BJ (cell line): ENCODE data around the gene AOC3. TPM values are rescaled to one million over a fixed set of nuclear protein-coding genes. Genes with fewer than 3 reads are reported as not detected.
"Not testable (repeated sequence)": the region's sequence is repeated elsewhere in the genome, so short reads cannot be mapped to it uniquely, and the experiment has no call there.

Experiments used
- CTCF ChIA-PET: fragments of 350-600 bp; formaldehyde crosslinking; extraction: SDS; loops from one replicate; lab custom pipeline; 2021; ENCODE audit warnings: antibody characterized with exemption, inconsistent platforms; lab: Yijun Ruan, JAX
- POLR2A ChIA-PET: fragments of 300-600 bp; sonication (Branson Sonifier 250); formaldehyde crosslinking; extraction: SDS; loops from one replicate; lab custom pipeline; 2021; ENCODE audit warnings: antibody characterized with exemption; lab: Charles Lee
- DNase-seq: peaks from one replicate; pipeline ENCODE4 v3.0.0-alpha.2; 2011; ENCODE audit warnings: low read depth
- H3K27me3 ChIP-seq: 2 replicates; pipeline ENCODE4 v1.6.0; 2011; ENCODE audit warnings: low read length; ENCODE audit not compliant: control insufficient read depth, insufficient read depth
- H3K36me3 ChIP-seq: 2 replicates; pipeline ENCODE4 v1.5.1; 2011; ENCODE audit warnings: low read length; ENCODE audit not compliant: control insufficient read depth, insufficient read depth
- H3K4me3 ChIP-seq: 2 replicates; pipeline ENCODE4 v1.5.1; 2011; ENCODE audit warnings: low read depth, mild to moderate bottlenecking, control low read depth, low read length
- CTCF ChIP-seq: IDR thresholded peaks from 2 replicates; pipeline ENCODE4 v1.5.1; 2011; ENCODE audit warnings: low read depth, mild to moderate bottlenecking, control low read depth, inconsistent platforms, low read length, moderate library complexity; ENCODE audit not compliant: insufficient read depth
- polyA plus RNA-seq: library from polyadenylated mRNA; depleted of rRNA; stranded (reverse); fragments of >200 nt; gene quantifications from 2 replicates; pipeline ENCODE4 v1.2.3, GENCODE V29; 2011

Gene AOC3
- polyA plus RNA-seq, 1 experiment, result 0.22 TPM

GRCh38 chr17:42882166-42882565 is 31.2 kb downstream of the AOC3 start:
- ChIA-PET CTCF (no interaction called here), POLR2A (no interaction called here)
- DNase-seq, result no peak
- peaks cover 13% of the 10 kb centered on the region; the same call in 1 of the 2 replicates for H3K27me3 ChIP-seq
- H3K36me3 ChIP-seq, result no peaks in the 10 kb centered on the region
- no peak for TF ChIP-seq CTCF
- H3K4me3 ChIP-seq, result no peak overlapping the region

GRCh38 chr17:42883802-42884558 is 33.0 kb downstream of the AOC3 start:
- no peak for TF ChIP-seq CTCF
- ChIA-PET CTCF (interaction anchor here (0.7 kb wide), 1 partner anchor 7 kb away, joined by 3 read pairs; no protein-coding TSS in a partner anchor), POLR2A (no interaction called here)
- Histone ChIP-seq H3K4me3 (no peak overlapping the region), H3K27me3 (0 out of 2 replicates have a peak, but pooled peaks cover 5% of the 10 kb centered on the region), H3K36me3 (no peaks in the 10 kb centered on the region)
- no peak for DNase-seq

GRCh38 chr17:42885806-42886205 is 34.8 kb downstream of the AOC3 start:
- POLR2A ChIA-PET, H3K36me3 ChIP-seq, DNase-seq, H3K4me3 ChIP-seq, H3K27me3 ChIP-seq: not testable (repeated sequence)
- CTCF ChIA-PET, result interaction anchor here (1.7 kb wide), 1 partner anchor 12 kb away, joined by 5 read pairs; no protein-coding TSS in a partner anchor

GRCh38 chr17:42886283-42887176 is 35.5 kb downstream of the AOC3 start:
- no peak for DNase-seq
- Histone ChIP-seq H3K27me3 (0 out of 2 replicates have a peak, but pooled peaks cover 3% of the 10 kb centered on the region), H3K36me3 (no peaks in the 10 kb centered on the region), H3K4me3 (no peak overlapping the region)
- CTCF ChIA-PET, result interaction anchor here (1.7 kb wide), 1 partner anchor 11 kb away, joined by 5 read pairs; no protein-coding TSS in a partner anchor
- POLR2A ChIA-PET, result no interaction called here
- no peak for TF ChIP-seq CTCF

GRCh38 chr17:42889809-42890208 is 38.8 kb downstream of the AOC3 start:
- TF ChIP-seq CTCF, result no peak

More at GRCh38 chr17:42889809-42890208, 38.8 kb downstream of the AOC3 start:
- no peak for DNase-seq
- POLR2A ChIA-PET, result no interaction called here
- H3K4me3 ChIP-seq, result no peak overlapping the region
- no peaks in the 10 kb centered on the region for H3K36me3 ChIP-seq
- 0 out of 2 replicates have a peak, but pooled peaks cover 3% of the 10 kb centered on the region for H3K27me3 ChIP-seq
- CTCF ChIA-PET, result interaction anchor here (1.2 kb wide), 1 partner anchor 10 kb away, joined by 3 read pairs; no protein-coding TSS in a partner anchor
